Trophoblast cell (in vitro differentiated cells and primary cell): ENCODE measurements around the gene ARMH1.
A peak's percentile ranks its signal among the peaks of the same experiment; 100 is the strongest.

ENCODE experiments used
- DNase-seq, 2 donors: peaks; one replicate each; pipeline ENCODE4 v3.0.0-alpha.2; 2016
- H2AFZ ChIP-seq: 2 replicates; pipeline ENCODE4 v1.6.1; 2013; ENCODE audit warnings: low read length, moderate library complexity, mild to moderate bottlenecking; ENCODE audit not compliant: insufficient read depth, poor library complexity
- H2AK5ac ChIP-seq: 2 replicates; pipeline ENCODE4 v1.6.1; 2013; ENCODE audit warnings: mild to moderate bottlenecking, low read length
- H2BK120ac ChIP-seq: 2 replicates; pipeline ENCODE4 v1.6.1; 2013; ENCODE audit warnings: low read length, mild to moderate bottlenecking, moderate library complexity; ENCODE audit not compliant: insufficient read depth, poor library complexity
- H2BK12ac ChIP-seq: 2 replicates; pipeline ENCODE4 v1.6.1; 2013; ENCODE audit warnings: mild to moderate bottlenecking, low read length, moderate library complexity
- H2BK5ac ChIP-seq: 2 replicates; pipeline ENCODE4 v1.6.1; 2013; ENCODE audit warnings: low read length, low read depth, moderate library complexity, mild to moderate bottlenecking; ENCODE audit not compliant: poor library complexity
- H3K14ac ChIP-seq: 2 replicates; pipeline ENCODE4 v1.6.1; 2013; ENCODE audit warnings: mild to moderate bottlenecking, low read length
- H3K18ac ChIP-seq: 2 replicates; pipeline ENCODE4 v1.6.1; 2013; ENCODE audit warnings: mild to moderate bottlenecking, low read length
- H3K23ac ChIP-seq: 2 replicates; pipeline ENCODE4 v1.6.1; 2013; ENCODE audit warnings: low read length
- H3K27ac ChIP-seq: 2 replicates; pipeline ENCODE4 v1.5.1; 2013; ENCODE audit warnings: low read depth, mild to moderate bottlenecking, inconsistent platforms, low read length, moderate library complexity
- H3K27me3 ChIP-seq: 2 replicates; pipeline ENCODE4 v1.6.1; 2013; ENCODE audit warnings: inconsistent platforms, mild to moderate bottlenecking, low read length, moderate library complexity; ENCODE audit not compliant: insufficient read depth
- H3K36me3 ChIP-seq, 2 experiments: 1 replicate in 1 of 2; 2 replicates in 1 of 2; pipeline ENCODE4 v1.6.1; 2013; ENCODE audit warnings: low read length in 2 of 2, mild to moderate bottlenecking in 2 of 2, moderate library complexity in 1 of 2; ENCODE audit not compliant: insufficient read depth in 2 of 2, control insufficient read depth in 1 of 2
- H3K4ac ChIP-seq: 2 replicates; pipeline ENCODE4 v1.6.1; 2013; ENCODE audit warnings: low read depth, mild to moderate bottlenecking, low read length, moderate library complexity
- H3K4me1 ChIP-seq, 2 experiments: 1 replicate in 1 of 2; 2 replicates in 1 of 2; pipeline ENCODE4 v1.6.1; 2013; ENCODE audit warnings: low read length in 2 of 2, mild to moderate bottlenecking in 2 of 2, moderate library complexity in 1 of 2; ENCODE audit not compliant: insufficient read depth in 2 of 2, control insufficient read depth in 1 of 2
- H3K4me2 ChIP-seq: 2 replicates; pipeline ENCODE4 v1.6.1; 2013; ENCODE audit warnings: inconsistent platforms, mild to moderate bottlenecking, low read length, moderate library complexity
- H3K4me3 ChIP-seq: 2 replicates; pipeline ENCODE4 v1.5.1; 2013; ENCODE audit warnings: mild to moderate bottlenecking, low read depth, low read length, inconsistent platforms
- H3K79me1 ChIP-seq: one replicate; pipeline ENCODE4 v1.6.1; 2013; ENCODE audit warnings: low read length
- H3K79me2 ChIP-seq: 2 replicates; pipeline ENCODE4 v1.6.1; 2013; ENCODE audit warnings: low read length, mild to moderate bottlenecking; ENCODE audit not compliant: control insufficient read depth, insufficient read depth, poor library complexity
- H3K9ac ChIP-seq: 2 replicates; pipeline ENCODE4 v1.6.1; 2013; ENCODE audit warnings: mild to moderate bottlenecking, low read length
- H3K9me3 ChIP-seq: 2 replicates; pipeline ENCODE4 v1.6.1; 2013; ENCODE audit warnings: low read depth, mild to moderate bottlenecking, control low read depth, inconsistent platforms, low read length; ENCODE audit not compliant: insufficient read depth
- H4K12ac ChIP-seq: 2 replicates; pipeline ENCODE4 v1.6.1; 2013; ENCODE audit warnings: low read depth, mild to moderate bottlenecking, low read length, moderate library complexity
- H4K8ac ChIP-seq: 2 replicates; pipeline ENCODE4 v1.6.1; 2013; ENCODE audit warnings: low read depth, mild to moderate bottlenecking, low read length, moderate library complexity
- H4K91ac ChIP-seq: one replicate; pipeline ENCODE4 v1.6.1; 2013; ENCODE audit warnings: low read depth, mild to moderate bottlenecking, low read length, moderate library complexity
- WGBS: extraction: QIAGEN DNeasy Blood & Tissue Kit; methylation state at CpG from one replicate; pipeline ENCODE4 v1.1.7; 2013; ENCODE audit warnings: missing lambda C conversion rate; ENCODE audit not compliant: insufficient read length, insufficient coverage; ENCODE audit errors: extremely low coverage; 5-methylcytosine and 5-hydroxymethylcytosine counted together

ARMH1 gene

DNA sequence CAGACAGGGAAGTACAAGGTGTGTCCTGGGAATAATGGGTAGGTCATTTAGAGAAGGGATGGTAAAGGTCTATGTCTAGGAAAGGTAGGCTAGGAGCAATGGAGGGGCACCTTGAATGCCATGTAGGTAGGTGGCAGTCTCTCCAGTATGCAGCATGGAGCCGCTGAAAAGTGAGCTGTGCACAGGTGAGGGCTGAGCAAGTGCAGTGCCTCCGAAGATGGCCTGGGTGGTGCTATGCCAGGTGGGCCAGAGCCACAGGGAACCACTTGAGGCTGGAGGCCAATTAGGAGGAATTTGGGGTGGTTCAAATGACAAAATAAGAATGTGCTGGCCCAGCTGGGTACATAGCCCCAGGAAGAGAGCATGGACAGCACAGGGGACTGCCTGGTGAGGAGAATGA, 31.4 kb downstream of the ARMH1 start:
- Histone ChIP-seq H3K18ac (no peak overlapping the region), H2AK5ac (no peak overlapping the region), H3K4me1 (peaks cover 2 to 4% of the 10 kb centered on the region in 2 experiments), H3K36me3 (no peaks in the 10 kb centered on the region), H4K12ac (no peak overlapping the region), H2AFZ (no peak overlapping the region), H3K14ac (no peak overlapping the region), H3K27me3 (no peaks in the 10 kb centered on the region), H3K23ac (no peak overlapping the region), H4K8ac (no peak overlapping the region), H2BK5ac (no peak overlapping the region), H3K9me3 (no peaks in the 10 kb centered on the region), H3K79me2 (no peaks in the 10 kb centered on the region), H3K4me3 (no peak overlapping the region), H3K4me2 (no peak overlapping the region), H3K9ac (no peak overlapping the region), H4K91ac (no peak overlapping the region), H2BK12ac (no peak overlapping the region), H3K27ac (no peak overlapping the region), H3K4ac (no peak overlapping the region), H2BK120ac (no peak overlapping the region), H3K79me1 (no peaks in the 10 kb centered on the region)
- DNase-seq, result no peak
- no CpG with 5 or more reads among the region's 2 CpGs for WGBS

GRCh38 chr1:44707112-44707881, 32.8 kb downstream of the ARMH1 start:
- no peak overlapping the region for H2AFZ ChIP-seq
- H3K9me3 ChIP-seq, result no peaks in the 10 kb centered on the region
- WGBS, result no CpG with 5 or more reads among the region's 6 CpGs
- no peak overlapping the region for H2BK120ac ChIP-seq
- no peak overlapping the region for H3K4me3 ChIP-seq
- H3K36me3 ChIP-seq, result no peaks in the 10 kb centered on the region
- no peak overlapping the region for H2AK5ac ChIP-seq
- H3K79me1 ChIP-seq, result no peaks in the 10 kb centered on the region
- H3K18ac ChIP-seq, result no peak overlapping the region
- no peaks in the 10 kb centered on the region for H3K79me2 ChIP-seq
- H3K14ac ChIP-seq, result no peak overlapping the region
- no peak overlapping the region for H3K4me2 ChIP-seq
- peaks cover 2 to 4% of the 10 kb centered on the region in 2 experiments for H3K4me1 ChIP-seq
- H3K27ac ChIP-seq, result no peak overlapping the region
- H4K8ac ChIP-seq, result no peak overlapping the region
- H3K27me3 ChIP-seq, result no peaks in the 10 kb centered on the region
- peak; percentile 63 to 74 for DNase-seq
- no peak overlapping the region for H3K4ac ChIP-seq
- H4K12ac ChIP-seq, result no peak overlapping the region
- no peak overlapping the region for H2BK5ac ChIP-seq
- H4K91ac ChIP-seq, result no peak overlapping the region
- no peak overlapping the region for H3K23ac ChIP-seq
- H3K9ac ChIP-seq, result no peak overlapping the region
- no peak overlapping the region for H2BK12ac ChIP-seq

DNA sequence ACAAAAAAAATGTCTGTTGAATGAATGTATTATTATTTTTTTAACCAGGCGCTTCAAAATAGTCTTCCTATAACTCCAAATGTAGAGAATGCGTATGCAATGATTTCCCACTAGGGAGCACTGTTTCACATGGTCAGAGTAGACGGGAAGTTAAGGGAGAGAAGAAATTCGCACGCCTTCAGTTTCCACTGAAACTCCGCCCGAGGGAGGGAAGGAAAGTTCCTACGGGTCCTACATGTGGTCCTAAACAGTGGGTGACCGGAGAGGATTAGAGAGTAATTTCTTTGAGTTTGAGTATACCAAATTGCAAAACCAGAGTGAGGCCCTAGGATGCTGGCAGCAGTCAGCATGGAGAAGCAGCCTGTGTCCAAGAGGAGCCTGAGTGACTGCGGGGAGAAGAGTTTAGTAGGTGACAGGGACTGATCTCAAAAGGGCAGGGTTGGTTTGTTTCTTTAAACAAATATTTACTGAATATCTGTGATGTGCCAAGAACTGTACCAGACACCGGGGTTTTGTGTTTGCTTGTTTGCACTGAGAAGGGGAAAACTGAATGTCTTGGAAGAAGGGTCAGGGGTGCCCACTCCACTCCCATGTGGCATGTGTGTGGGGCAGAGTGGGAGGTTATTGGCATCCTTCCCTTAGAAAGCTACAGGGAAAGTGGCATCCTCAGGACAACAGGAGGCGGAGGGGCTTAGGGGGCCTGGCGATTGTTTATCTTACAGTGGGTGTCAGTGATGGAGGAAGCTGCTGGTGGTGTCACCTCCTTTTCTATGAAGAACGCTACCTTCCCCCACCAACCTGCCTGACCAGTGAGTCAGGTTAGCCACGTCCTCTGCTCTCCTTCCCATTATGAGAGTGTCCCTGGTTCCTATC, 33.7 kb downstream of the ARMH1 start:
- Histone ChIP-seq H3K79me2 (no peaks in the 10 kb centered on the region), H3K23ac (no peak overlapping the region), H2AK5ac (no peak overlapping the region), H3K27me3 (no peaks in the 10 kb centered on the region), H2BK120ac (no peak overlapping the region), H3K27ac (no peak overlapping the region), H3K4ac (no peak overlapping the region), H2AFZ (no peak overlapping the region), H4K91ac (no peak overlapping the region), H2BK5ac (no peak overlapping the region), H3K9me3 (no peaks in the 10 kb centered on the region), H3K9ac (no peak overlapping the region), H3K4me2 (no peak overlapping the region), H3K4me1 (peaks cover 2 to 4% of the 10 kb centered on the region in 2 experiments), H3K18ac (no peak overlapping the region), H4K12ac (no peak overlapping the region), H3K4me3 (no peak overlapping the region), H3K36me3 (no peaks in the 10 kb centered on the region), H4K8ac (no peak overlapping the region), H3K79me1 (no peaks in the 10 kb centered on the region), H3K14ac (no peak overlapping the region), H2BK12ac (no peak overlapping the region)
- no CpG with 5 or more reads among the region's 15 CpGs for WGBS
- DNase-seq, result peak; percentile 70 to 93

GRCh38 chr1:44713321-44713781, 38.8 kb downstream of the ARMH1 start:
- no peaks in the 10 kb centered on the region for H3K36me3 ChIP-seq
- no peak overlapping the region for H2BK12ac ChIP-seq
- peak; percentile 32 to 36 for DNase-seq
- no peaks in the 10 kb centered on the region for H3K79me2 ChIP-seq
- no peak overlapping the region for H3K27ac ChIP-seq
- no CpG with 5 or more reads among the region's 6 CpGs for WGBS
- H4K91ac ChIP-seq, result no peak overlapping the region
- no peak overlapping the region for H2BK120ac ChIP-seq
- peaks cover 2 to 3% of the 10 kb centered on the region in 2 experiments for H3K4me1 ChIP-seq
- H2BK5ac ChIP-seq, result no peak overlapping the region
- no peak overlapping the region for H3K4me2 ChIP-seq
- H4K8ac ChIP-seq, result no peak overlapping the region
- H3K27me3 ChIP-seq, result no peaks in the 10 kb centered on the region
- no peaks in the 10 kb centered on the region for H3K79me1 ChIP-seq
- no peak overlapping the region for H2AFZ ChIP-seq
- H3K4me3 ChIP-seq, result no peak overlapping the region
- no peak overlapping the region for H3K9ac ChIP-seq
- no peak overlapping the region for H3K23ac ChIP-seq
- no peak overlapping the region for H3K18ac ChIP-seq
- H3K9me3 ChIP-seq, result no peaks in the 10 kb centered on the region
- H2AK5ac ChIP-seq, result no peak overlapping the region
- no peak overlapping the region for H4K12ac ChIP-seq
- H3K14ac ChIP-seq, result no peak overlapping the region
- H3K4ac ChIP-seq, result no peak overlapping the region
